HepG2 (cell line): ENCODE data around the gene PADI4.

Experiments used
- PHF20 ChIP-seq: sonication (generic); formaldehyde crosslinking; IDR thresholded peaks from 2 replicates; pipeline ENCODE4 v1.5.0; 2020; ENCODE audit warnings: mild to moderate bottlenecking, missing genetic modification reagents
- POLR2A ChIP-seq, 2 experiments: IDR thresholded peaks; 2 replicates each; pipeline ENCODE4 v1.6.1; 2011; ENCODE audit warnings: low read depth in 2 of 2, low read length in 2 of 2, mild to moderate bottlenecking in 1 of 2, moderate library complexity in 1 of 2; ENCODE audit not compliant: insufficient read depth in 1 of 2
- SOX6 ChIP-seq, 2 experiments: fragments of 450-650 bp in 1 of 2; sonication (generic) in 1 of 2; formaldehyde crosslinking in 1 of 2; IDR thresholded peaks; 2 replicates each; pipeline versions ENCODE4 v1.4.0 to v1.6.1; 2017 to 2020; ENCODE audit warnings: antibody characterized with exemption in 1 of 2, mild to moderate bottlenecking in 1 of 2, missing genetic modification reagents in 1 of 2
- SP1 ChIP-seq, 2 experiments: fragments of 450-650 bp in 1 of 2; sonication (generic) in 1 of 2; formaldehyde crosslinking in 1 of 2; IDR thresholded peaks; 2 replicates each; pipeline versions ENCODE4 v1.4.0 to v1.6.1; 2016 to 2020; ENCODE audit warnings: missing genetic modification reagents in 1 of 2
- TCF12 ChIP-seq, 2 experiments: fragments of 450-650 bp in 1 of 2; sonication (generic) in 1 of 2; formaldehyde crosslinking in 1 of 2; IDR thresholded peaks; 2 replicates each; pipeline versions ENCODE4 v1.6.1 to v1.8.0; 2017 to 2022; ENCODE audit warnings: antibody characterized with exemption in 1 of 2, mild to moderate bottlenecking in 1 of 2, missing genetic modification reagents in 1 of 2, moderate library complexity in 1 of 2
- ZNF558 ChIP-seq: sonication (generic); formaldehyde crosslinking; IDR thresholded peaks from 2 replicates; pipeline ENCODE4 v1.9.0; 2022; ENCODE audit warnings: mild to moderate bottlenecking, missing genetic modification reagents, borderline replicate concordance
- TF ChIP-seq, protein P1 (sequence below): sonication (generic); formaldehyde crosslinking; IDR thresholded peaks from 2 replicates; pipeline ENCODE4 v1.4.0; 2020; ENCODE audit warnings: missing genetic modification reagents
- TF ChIP-seq, protein P2 (sequence below): sonication (generic); formaldehyde crosslinking; IDR thresholded peaks from 2 replicates; pipeline ENCODE4 v1.5.0; 2020; ENCODE audit warnings: mild to moderate bottlenecking, missing genetic modification reagents, moderate library complexity
- TF ChIP-seq, protein P3 (sequence below): IDR thresholded peaks from 2 replicates; pipeline ENCODE4 v1.6.1; 2012; ENCODE audit warnings: low read depth, low read length, improper control_type of control experiment
- TF ChIP-seq, protein P4 (sequence below): IDR thresholded peaks from 2 replicates; pipeline ENCODE4 v1.6.1; 2012; ENCODE audit warnings: inconsistent platforms

DNA sequence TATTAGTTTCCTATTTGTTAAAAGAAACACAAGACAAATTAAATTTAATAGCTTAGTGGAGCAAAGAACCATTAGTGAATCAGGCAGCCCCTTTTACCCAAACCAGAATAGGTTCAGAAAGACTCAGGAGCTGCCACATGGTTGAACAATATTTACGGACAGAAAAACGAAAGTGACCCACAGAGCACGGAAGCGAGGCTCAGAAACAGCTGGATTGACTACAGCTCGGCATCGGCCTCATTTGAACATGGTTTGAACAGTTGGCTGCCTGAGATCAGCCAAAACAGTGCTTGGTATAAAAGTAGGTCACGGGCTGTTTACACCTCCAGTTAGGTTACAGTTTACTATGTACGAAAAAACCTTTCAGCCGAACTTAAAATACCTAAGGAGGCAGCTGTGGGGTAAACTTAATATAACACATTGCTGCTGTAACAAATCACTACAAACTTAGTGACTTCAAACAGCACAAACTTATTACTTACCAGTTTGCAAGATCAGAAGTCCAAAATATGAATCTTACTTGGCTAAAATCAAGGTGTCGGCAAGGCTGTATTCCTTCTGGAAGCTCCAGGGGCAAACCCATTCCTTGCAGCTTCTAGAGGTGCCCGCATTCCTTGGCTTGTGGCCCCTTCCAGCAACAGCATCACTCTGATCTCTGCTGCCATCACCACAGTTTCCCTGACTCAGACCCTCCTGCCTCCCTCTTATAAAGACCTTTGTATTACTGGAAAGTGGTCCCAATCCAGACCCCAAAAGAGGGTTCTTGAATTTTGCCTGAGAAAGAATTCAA is 11.8 kb downstream of the PADI4 start:
- TF ChIP-seq, protein P1, sequence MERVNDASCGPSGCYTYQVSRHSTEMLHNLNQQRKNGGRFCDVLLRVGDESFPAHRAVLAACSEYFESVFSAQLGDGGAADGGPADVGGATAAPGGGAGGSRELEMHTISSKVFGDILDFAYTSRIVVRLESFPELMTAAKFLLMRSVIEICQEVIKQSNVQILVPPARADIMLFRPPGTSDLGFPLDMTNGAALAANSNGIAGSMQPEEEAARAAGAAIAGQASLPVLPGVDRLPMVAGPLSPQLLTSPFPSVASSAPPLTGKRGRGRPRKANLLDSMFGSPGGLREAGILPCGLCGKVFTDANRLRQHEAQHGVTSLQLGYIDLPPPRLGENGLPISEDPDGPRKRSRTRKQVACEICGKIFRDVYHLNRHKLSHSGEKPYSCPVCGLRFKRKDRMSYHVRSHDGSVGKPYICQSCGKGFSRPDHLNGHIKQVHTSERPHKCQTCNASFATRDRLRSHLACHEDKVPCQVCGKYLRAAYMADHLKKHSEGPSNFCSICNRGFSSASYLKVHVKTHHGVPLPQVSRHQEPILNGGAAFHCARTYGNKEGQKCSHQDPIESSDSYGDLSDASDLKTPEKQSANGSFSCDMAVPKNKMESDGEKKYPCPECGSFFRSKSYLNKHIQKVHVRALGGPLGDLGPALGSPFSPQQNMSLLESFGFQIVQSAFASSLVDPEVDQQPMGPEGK, result no peak
- TF ChIP-seq POLR2A (IDR thresholded peaks at IDR 0.05; ENCODE audit: insufficient read depth in 1 of 2, low read depth in 2 of 2, low read length in 2 of 2), result no peak
- TF ChIP-seq SOX6 (IDR thresholded peaks at IDR 0.05), result no peak
- TF ChIP-seq SOX6 (CRISPR knock-in tag; IDR thresholded peaks at IDR 0.05), result no peak
- TF ChIP-seq TCF12 (IDR thresholded peaks at IDR 0.05), result no peak
- no peak for TF ChIP-seq TCF12 (CRISPR knock-in tag; IDR thresholded peaks at IDR 0.05)
- TF ChIP-seq ZNF558 (CRISPR knock-in tag), result no peak
- no peak for TF ChIP-seq SP1 (IDR thresholded peaks at IDR 0.05)
- no peak for TF ChIP-seq SP1 (CRISPR knock-in tag; IDR thresholded peaks at IDR 0.05)
- TF ChIP-seq, protein P2, sequence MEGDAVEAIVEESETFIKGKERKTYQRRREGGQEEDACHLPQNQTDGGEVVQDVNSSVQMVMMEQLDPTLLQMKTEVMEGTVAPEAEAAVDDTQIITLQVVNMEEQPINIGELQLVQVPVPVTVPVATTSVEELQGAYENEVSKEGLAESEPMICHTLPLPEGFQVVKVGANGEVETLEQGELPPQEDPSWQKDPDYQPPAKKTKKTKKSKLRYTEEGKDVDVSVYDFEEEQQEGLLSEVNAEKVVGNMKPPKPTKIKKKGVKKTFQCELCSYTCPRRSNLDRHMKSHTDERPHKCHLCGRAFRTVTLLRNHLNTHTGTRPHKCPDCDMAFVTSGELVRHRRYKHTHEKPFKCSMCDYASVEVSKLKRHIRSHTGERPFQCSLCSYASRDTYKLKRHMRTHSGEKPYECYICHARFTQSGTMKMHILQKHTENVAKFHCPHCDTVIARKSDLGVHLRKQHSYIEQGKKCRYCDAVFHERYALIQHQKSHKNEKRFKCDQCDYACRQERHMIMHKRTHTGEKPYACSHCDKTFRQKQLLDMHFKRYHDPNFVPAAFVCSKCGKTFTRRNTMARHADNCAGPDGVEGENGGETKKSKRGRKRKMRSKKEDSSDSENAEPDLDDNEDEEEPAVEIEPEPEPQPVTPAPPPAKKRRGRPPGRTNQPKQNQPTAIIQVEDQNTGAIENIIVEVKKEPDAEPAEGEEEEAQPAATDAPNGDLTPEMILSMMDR (CRISPR knock-in tag), result no peak
- no peak for TF ChIP-seq PHF20 (CRISPR knock-in tag)
- TF ChIP-seq, protein P3, sequence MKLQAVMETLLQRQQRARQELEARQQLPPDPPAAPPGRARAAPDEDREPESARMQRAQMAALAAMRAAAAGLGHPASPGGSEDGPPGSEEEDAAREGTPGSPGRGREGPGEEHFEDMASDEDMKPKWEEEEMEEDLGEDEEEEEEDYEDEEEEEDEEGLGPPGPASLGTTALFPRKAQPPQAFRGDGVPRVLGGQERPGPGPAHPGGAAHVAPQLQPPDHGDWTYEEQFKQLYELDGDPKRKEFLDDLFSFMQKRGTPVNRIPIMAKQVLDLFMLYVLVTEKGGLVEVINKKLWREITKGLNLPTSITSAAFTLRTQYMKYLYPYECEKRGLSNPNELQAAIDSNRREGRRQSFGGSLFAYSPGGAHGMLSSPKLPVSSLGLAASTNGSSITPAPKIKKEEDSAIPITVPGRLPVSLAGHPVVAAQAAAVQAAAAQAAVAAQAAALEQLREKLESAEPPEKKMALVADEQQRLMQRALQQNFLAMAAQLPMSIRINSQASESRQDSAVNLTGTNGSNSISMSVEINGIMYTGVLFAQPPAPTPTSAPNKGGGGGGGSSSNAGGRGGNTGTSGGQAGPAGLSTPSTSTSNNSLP, result no peak
- TF ChIP-seq, protein P4, sequence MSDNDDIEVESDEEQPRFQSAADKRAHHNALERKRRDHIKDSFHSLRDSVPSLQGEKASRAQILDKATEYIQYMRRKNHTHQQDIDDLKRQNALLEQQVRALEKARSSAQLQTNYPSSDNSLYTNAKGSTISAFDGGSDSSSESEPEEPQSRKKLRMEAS, result no peak
